ENCODE data around the gene PXMP4.

DNA sequence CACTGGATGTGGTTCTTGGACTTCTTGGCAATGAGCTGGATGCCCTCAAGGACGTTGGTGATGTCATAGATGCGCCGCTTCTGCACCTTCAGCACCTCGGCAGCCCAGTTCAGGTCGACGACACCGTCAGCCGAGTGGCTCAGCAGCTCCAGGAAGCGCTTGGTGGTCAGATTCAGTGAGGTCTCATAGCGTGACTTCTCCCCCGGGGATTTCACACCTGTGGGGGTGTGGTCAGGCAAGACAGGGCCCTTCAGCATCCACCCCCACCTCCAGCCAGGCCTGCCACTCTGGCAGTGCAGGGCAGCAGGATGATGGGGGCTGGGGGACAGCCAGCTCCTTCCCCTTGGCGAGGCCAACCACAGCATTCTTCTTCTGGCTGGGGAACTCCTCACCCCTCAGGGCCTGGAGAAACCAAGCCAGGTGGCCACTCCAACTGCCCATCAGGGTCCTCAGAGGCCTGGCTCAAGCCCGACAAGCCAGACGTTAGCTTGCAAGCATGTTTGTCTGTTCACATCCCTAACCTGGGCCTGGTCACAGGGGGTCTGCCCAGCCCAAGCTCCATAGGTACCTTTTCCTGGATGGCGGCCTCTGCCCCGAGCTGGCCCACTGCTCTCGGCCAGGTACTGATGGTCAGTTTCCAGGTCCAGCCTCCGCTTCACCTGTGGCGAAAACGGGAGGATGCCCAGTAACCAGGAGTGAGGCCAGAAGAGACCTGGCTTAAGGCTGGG, 40.2 kb downstream of the PXMP4 start:
- TF ChIP-seq POLR2AphosphoS5 (IDR thresholded peaks at IDR 0.05) = no peak
- TF ChIP-seq POLR2A (IDR thresholded peaks at IDR 0.05) = no peak
- TF ChIP-seq, protein P1, sequence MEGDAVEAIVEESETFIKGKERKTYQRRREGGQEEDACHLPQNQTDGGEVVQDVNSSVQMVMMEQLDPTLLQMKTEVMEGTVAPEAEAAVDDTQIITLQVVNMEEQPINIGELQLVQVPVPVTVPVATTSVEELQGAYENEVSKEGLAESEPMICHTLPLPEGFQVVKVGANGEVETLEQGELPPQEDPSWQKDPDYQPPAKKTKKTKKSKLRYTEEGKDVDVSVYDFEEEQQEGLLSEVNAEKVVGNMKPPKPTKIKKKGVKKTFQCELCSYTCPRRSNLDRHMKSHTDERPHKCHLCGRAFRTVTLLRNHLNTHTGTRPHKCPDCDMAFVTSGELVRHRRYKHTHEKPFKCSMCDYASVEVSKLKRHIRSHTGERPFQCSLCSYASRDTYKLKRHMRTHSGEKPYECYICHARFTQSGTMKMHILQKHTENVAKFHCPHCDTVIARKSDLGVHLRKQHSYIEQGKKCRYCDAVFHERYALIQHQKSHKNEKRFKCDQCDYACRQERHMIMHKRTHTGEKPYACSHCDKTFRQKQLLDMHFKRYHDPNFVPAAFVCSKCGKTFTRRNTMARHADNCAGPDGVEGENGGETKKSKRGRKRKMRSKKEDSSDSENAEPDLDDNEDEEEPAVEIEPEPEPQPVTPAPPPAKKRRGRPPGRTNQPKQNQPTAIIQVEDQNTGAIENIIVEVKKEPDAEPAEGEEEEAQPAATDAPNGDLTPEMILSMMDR (IDR thresholded peaks at IDR 0.05) = no peak
